H1 (cell line): ENCODE measurements around the gene NCOA1. TPM values are rescaled to one million over a fixed set of nuclear protein-coding genes. Genes with fewer than 3 reads are reported as not detected.

ENCODE experiments used
- CTCF ChIA-PET: fragments of 300-600 bp; sonication (Branson Sonifier 250); formaldehyde crosslinking; loops from one replicate; lab custom pipeline; 2021; ENCODE audit not compliant: partially characterized antibody; lab: Charles Lee
- POLR2A ChIA-PET: fragments of 300-600 bp; sonication (Branson Sonifier 250); formaldehyde crosslinking; loops from one replicate; lab custom pipeline; 2021; ENCODE audit warnings: inconsistent platforms; ENCODE audit not compliant: partially characterized antibody; lab: Charles Lee
- DNase-seq, 2 experiments: peaks; one replicate each; pipeline versions ENCODE4 v3.0.0 to v3.0.0-alpha.2; 2010 to 2022; ENCODE audit warnings: low spot score in 2 of 2, low read depth in 1 of 2, mixed read lengths in 1 of 2
- FAIRE-seq: peaks from 2 replicates; lab custom pipeline; 2011; peaks lifted over from hg19 to GRCh38; lab: Jason Lieb, UNC
- H2AFZ ChIP-seq: 2 replicates; pipeline ENCODE4 v1.8.1; 2012; ENCODE audit warnings: low read length, inconsistent platforms
- H2AK5ac ChIP-seq: 2 replicates; pipeline ENCODE4 v1.6.1; 2013; ENCODE audit warnings: low read depth, low read length
- H2BK120ac ChIP-seq: replicated peaks from 2 replicates; pipeline ENCODE3; 2013; ENCODE audit warnings: low read depth, low read length, inconsistent platforms
- H2BK12ac ChIP-seq: 2 replicates; pipeline ENCODE4 v1.6.1; 2013; ENCODE audit warnings: low read depth, low read length
- H2BK15ac ChIP-seq: 2 replicates; pipeline ENCODE4 v1.6.1; 2013; ENCODE audit warnings: low read length
- H2BK20ac ChIP-seq: 2 replicates; pipeline ENCODE4 v1.6.1; 2013; ENCODE audit warnings: low read length
- H2BK5ac ChIP-seq: 2 replicates; pipeline ENCODE4 v1.6.1; 2013; ENCODE audit warnings: low read depth, low read length
- H3K14ac ChIP-seq: 2 replicates; pipeline ENCODE4 v1.6.1; 2013; ENCODE audit warnings: inconsistent platforms; ENCODE audit not compliant: insufficient read length
- H3K18ac ChIP-seq: 2 replicates; pipeline ENCODE4 v1.6.1; 2013; ENCODE audit warnings: low read length; ENCODE audit errors: extremely low read depth
- H3K23ac ChIP-seq: 2 replicates; pipeline ENCODE4 v1.6.1; 2013; ENCODE audit warnings: inconsistent platforms; ENCODE audit not compliant: insufficient read length
- H3K23me2 ChIP-seq: 2 replicates; pipeline ENCODE4 v1.6.1; 2013; ENCODE audit warnings: low read depth, low read length
- H3K27ac ChIP-seq: 2 replicates; pipeline ENCODE4 v1.6.1; 2011; ENCODE audit warnings: low read depth, low read length, inconsistent platforms
- H3K27me3 ChIP-seq, 4 experiments: replicated peaks in 1 of 4; 1 replicate in 1 of 4; 2 replicates in 3 of 4; pipeline versions ENCODE4 v1.6.1 to v1.8.1; 2011 to 2013; ENCODE audit warnings: low read length in 3 of 4, mild to moderate bottlenecking in 3 of 4, inconsistent platforms in 2 of 4, mixed read lengths in 2 of 4, moderate library complexity in 1 of 4; ENCODE audit not compliant: control insufficient read depth in 3 of 4, insufficient read depth in 3 of 4; ENCODE audit errors: extremely low read depth in 1 of 4
- H3K36me3 ChIP-seq, 4 experiments: 2 replicates each; pipeline versions ENCODE4 v1.6.1 to v1.8.1; 2011 to 2013; ENCODE audit warnings: mild to moderate bottlenecking in 4 of 4, low read length in 3 of 4, moderate library complexity in 2 of 4, control low read depth in 1 of 4, inconsistent platforms in 1 of 4; ENCODE audit not compliant: insufficient read depth in 4 of 4, control insufficient read depth in 2 of 4
- H3K4ac ChIP-seq: replicated peaks from 2 replicates; pipeline ENCODE3; 2013; ENCODE audit warnings: low read length, low read depth, mixed read lengths, inconsistent platforms; ENCODE audit not compliant: insufficient read length
- H3K4me1 ChIP-seq, 4 experiments: replicated peaks in 1 of 4; 1 replicate in 1 of 4; 2 replicates in 3 of 4; pipeline versions ENCODE4 v1.6.1 to v1.8.1; 2011 to 2013; ENCODE audit warnings: low read length in 3 of 4, inconsistent platforms in 2 of 4, mixed read lengths in 1 of 4; ENCODE audit not compliant: insufficient read depth in 4 of 4, control insufficient read depth in 3 of 4
- H3K4me2 ChIP-seq, 2 experiments: 2 replicates each; pipeline versions ENCODE4 v1.6.1 to v1.8.1; 2011 to 2013; ENCODE audit warnings: low read depth in 2 of 2, low read length in 2 of 2, control low read depth in 1 of 2, inconsistent platforms in 1 of 2, mild to moderate bottlenecking in 1 of 2; ENCODE audit not compliant: insufficient read depth in 1 of 2
- H3K4me3 ChIP-seq, 4 experiments: fragments of 200-600, 300-600 bp in 1 of 4; sonication (generic), shearing (Covaris generic), sonication (Bioruptor Twin) in 1 of 4; 2 replicates each; pipeline versions ENCODE4 v1.5.1 to v1.8.1; 2011 to 2016; ENCODE audit warnings: low read length in 4 of 4, low read depth in 3 of 4, control low read depth in 2 of 4, inconsistent platforms in 2 of 4, mild to moderate bottlenecking in 2 of 4, mixed read lengths in 1 of 4, moderate library complexity in 1 of 4; ENCODE audit not compliant: insufficient read depth in 2 of 4; ENCODE audit errors: extremely low read depth in 1 of 4
- H3K56ac ChIP-seq: replicated peaks from 2 replicates; pipeline ENCODE3; 2013; ENCODE audit warnings: low read depth, mild to moderate bottlenecking, mixed read lengths, low read length, inconsistent platforms; ENCODE audit not compliant: insufficient read length
- H3K79me1 ChIP-seq: 2 replicates; pipeline ENCODE4 v1.6.1; 2013; ENCODE audit warnings: low read depth, low read length, control low read depth
- H3K79me2 ChIP-seq, 2 experiments: 2 replicates each; pipeline versions ENCODE4 v1.6.1 to v1.8.1; 2012 to 2013; ENCODE audit warnings: low read length in 2 of 2, mild to moderate bottlenecking in 2 of 2, inconsistent platforms in 1 of 2; ENCODE audit not compliant: insufficient read depth in 2 of 2, control insufficient read depth in 1 of 2
- H3K9ac ChIP-seq, 4 experiments: replicated peaks in 1 of 4; 1 replicate in 1 of 4; 2 replicates in 3 of 4; pipeline versions ENCODE4 v1.6.1 to v1.8.1; 2011 to 2013; ENCODE audit warnings: low read depth in 3 of 4, low read length in 3 of 4, control low read depth in 2 of 4, mild to moderate bottlenecking in 2 of 4, moderate library complexity in 2 of 4, inconsistent platforms in 1 of 4; ENCODE audit errors: extremely low read depth in 1 of 4
- H3K9me3 ChIP-seq, 2 experiments: 2 replicates each; pipeline versions ENCODE4 v1.6.1 to v1.8.1; 2012 to 2013; ENCODE audit warnings: mild to moderate bottlenecking in 2 of 2, moderate library complexity in 2 of 2, control low read depth in 1 of 2, inconsistent platforms in 1 of 2, low read depth in 1 of 2, low read length in 1 of 2, mixed read lengths in 1 of 2; ENCODE audit not compliant: insufficient read depth in 2 of 2
- H4K20me1 ChIP-seq, 2 experiments: replicated peaks in 1 of 2; 2 replicates each; pipeline versions ENCODE3 to v1.8.1; 2011 to 2013; ENCODE audit warnings: inconsistent platforms in 2 of 2, low read length in 2 of 2, mild to moderate bottlenecking in 1 of 2; ENCODE audit not compliant: insufficient read depth in 2 of 2, control insufficient read depth in 1 of 2
- H4K5ac ChIP-seq: 2 replicates; pipeline ENCODE4 v1.6.1; 2013; ENCODE audit warnings: low read length, low read depth, mixed read lengths, inconsistent platforms; ENCODE audit not compliant: insufficient read length
- H4K8ac ChIP-seq: 2 replicates; pipeline ENCODE4 v1.8.0; 2013; ENCODE audit warnings: mild to moderate bottlenecking, moderate library complexity, low read length, inconsistent platforms; ENCODE audit not compliant: insufficient read depth; ENCODE audit errors: extremely low read depth
- H4K91ac ChIP-seq: replicated peaks from 2 replicates; pipeline ENCODE3; 2013; ENCODE audit warnings: low read length, mixed read lengths, inconsistent platforms; ENCODE audit not compliant: insufficient read length
- ASH2L ChIP-seq: fragments of 200-600, 300-600 bp; sonication (generic); IDR thresholded peaks from one replicate; pipeline ENCODE4 v1.7.1; 2017; ENCODE audit warnings: low read length
- CBX5 ChIP-seq: fragments of 300-800, 300-1000 bp; sonication (generic); IDR thresholded peaks from 2 replicates; pipeline ENCODE4 v1.7.1; 2016; ENCODE audit warnings: antibody characterized with exemption, low read length, low read depth
- FOSL1 ChIP-seq: IDR thresholded peaks from 2 replicates; pipeline ENCODE4 v1.6.1; 2011; ENCODE audit warnings: mild to moderate bottlenecking, low read depth, low read length, moderate library complexity; ENCODE audit not compliant: insufficient read depth
- JUND ChIP-seq: IDR thresholded peaks from 2 replicates; pipeline ENCODE4 v1.6.1; 2011; ENCODE audit warnings: mild to moderate bottlenecking, improper control_type of control experiment, low read length
- POLR2A ChIP-seq, 2 experiments: IDR thresholded peaks; 1 replicate in 1 of 2; 2 replicates in 1 of 2; pipeline ENCODE4 v1.6.1; 2011; ENCODE audit warnings: low read depth in 2 of 2, low read length in 2 of 2, mild to moderate bottlenecking in 2 of 2; ENCODE audit errors: control extremely low read depth in 1 of 2
- RNF2 ChIP-seq: fragments of 200-900, 300-1000 bp; sonication (generic); IDR thresholded peaks from 2 replicates; pipeline ENCODE4 v1.7.1; 2016; ENCODE audit warnings: borderline replicate concordance, low read depth, mild to moderate bottlenecking, antibody characterized with exemption, low read length; ENCODE audit not compliant: poor library complexity, severe bottlenecking; ENCODE audit errors: missing control alignments
- SAP30 ChIP-seq: fragments of 300-600 bp; sonication (generic); IDR thresholded peaks from 2 replicates; pipeline ENCODE4 v1.7.1; 2012; ENCODE audit warnings: low read length, moderate library complexity, mild to moderate bottlenecking, inconsistent platforms; ENCODE audit not compliant: insufficient read depth, insufficient replicate concordance
- YY1 ChIP-seq: IDR thresholded peaks from 2 replicates; pipeline ENCODE4 v1.6.1; 2011; ENCODE audit warnings: low read depth, mild to moderate bottlenecking, low read length
- WGBS, 2 experiments: shearing (Covaris generic) in 1 of 2; methylation state at CpG; one replicate each; pipeline versions ENCODE4 v1.1.6 to v1.1.7; 2013 to 2015; ENCODE audit warnings: low lambda C conversion rate in 2 of 2, mixed read lengths in 2 of 2, inconsistent platforms in 1 of 2, low coverage in 1 of 2, missing lambda C conversion rate in 1 of 2; ENCODE audit not compliant: insufficient replicate concordance in 2 of 2, insufficient coverage in 1 of 2, insufficient read length in 1 of 2; ENCODE audit errors: extremely low coverage in 1 of 2, missing lambda C conversion rate in 1 of 2; 5-methylcytosine and 5-hydroxymethylcytosine counted together
- polyA plus RNA-seq, 7 experiments: library from polyadenylated mRNA; depleted of rRNA in 3 of 7; stranded (reverse) in 5 of 7; unstranded in 2 of 7; fragments of >200 nt in 5 of 7; fragments of 200-250 nt in 2 of 7; gene quantifications; 1 replicate in 5 of 7; 2 replicates in 1 of 7; 4 replicates in 1 of 7; pipeline versions ENCODE4 v1.2.1 to v1.2.3, GENCODE V29; 2011 to 2013; ENCODE audit warnings: missing spikeins in 2 of 7, mixed read lengths in 2 of 7
- total RNA-seq: library from RNA; stranded (reverse); fragmentation: NEBNext Ultra II Directional; extraction: Animal tissue kit (Norgen Biotek cat#: 25700); gene quantifications from 2 replicates; pipeline ENCODE4 v1.2.1, GENCODE V29; 2021

The NCOA1 gene
- total and polyA plus RNA-seq, 2 of the 8 experiments (the other 6 are each of a cell fraction or from before 2014, with no cell fraction given): 12.8 to 17.9 TPM

GRCh38 chr2:24712296-24712695 lies 221.2 kb downstream of the NCOA1 start:
- WGBS, 2 experiments: 79% methylated on average over 1 of the region's 1 CpG; no CpG with 5 or more reads in 1 of the 2 experiments
- no peaks in the 10 kb centered on the region for H3K36me3 ChIP-seq
- no peaks in the 10 kb centered on the region for H3K23me2 ChIP-seq
- H4K8ac ChIP-seq: no peak overlapping the region
- no peak overlapping the region for H4K91ac ChIP-seq
- H3K79me1 ChIP-seq: no peaks in the 10 kb centered on the region
- no peaks in the 10 kb centered on the region for H3K79me2 ChIP-seq
- H3K27ac ChIP-seq: no peak overlapping the region
- peaks cover 0 to under 1% (median 0%) of the 10 kb centered on the region in 4 experiments; a peak in 1 of 7 replicates for H3K4me1 ChIP-seq
- ChIA-PET POLR2A (no interaction called here), CTCF (interaction anchor here (1.9 kb wide), 1 partner anchor 133 kb away, joined by 4 read pairs; no protein-coding TSS in a partner anchor)
- no peak for TF ChIP-seq RNF2
- no peak for TF ChIP-seq SAP30
- TF ChIP-seq POLR2A (IDR thresholded peaks at IDR 0.05; ENCODE audit: control extremely low read depth in 1 of 2, low read depth in 2 of 2, low read length in 2 of 2): no peak
- TF ChIP-seq JUND: no peak
- TF ChIP-seq FOSL1: no peak
- TF ChIP-seq CBX5: no peak
- TF ChIP-seq YY1: no peak
- no peak for TF ChIP-seq ASH2L
- no peak overlapping the region for H3K18ac ChIP-seq
- no peak overlapping the region for H3K4me3 ChIP-seq
- no peak for DNase-seq
- H2BK120ac ChIP-seq: no peak overlapping the region
- H2AK5ac ChIP-seq: no peak overlapping the region
- H3K9me3 ChIP-seq: no peaks in the 10 kb centered on the region
- H3K14ac ChIP-seq: no peak overlapping the region
- no peak overlapping the region for H3K23ac ChIP-seq
- H4K5ac ChIP-seq: no peak overlapping the region
- FAIRE-seq: no peak
- H3K4me2 ChIP-seq: no peak overlapping the region
- H2BK20ac ChIP-seq: no peak overlapping the region
- H2BK15ac ChIP-seq: no peak overlapping the region
- no peaks in the 10 kb centered on the region for H3K27me3 ChIP-seq
- no peak overlapping the region for H2BK12ac ChIP-seq
- H3K4ac ChIP-seq: no peak overlapping the region
- no peak overlapping the region for H2AFZ ChIP-seq
- H4K20me1 ChIP-seq: no peaks in the 10 kb centered on the region
- H3K9ac ChIP-seq: no peak overlapping the region
- no peak overlapping the region for H2BK5ac ChIP-seq
- no peak overlapping the region for H3K56ac ChIP-seq
